Measurements from ENCODE around the gene SLC16A11. TPM values are rescaled to one million over a fixed set of nuclear protein-coding genes. Genes with fewer than 3 reads are reported as not detected.

Gene SLC16A11
- total RNA-seq, 4 donors from 2014 or later = 2.1 TPM; not detected in 3

DNA sequence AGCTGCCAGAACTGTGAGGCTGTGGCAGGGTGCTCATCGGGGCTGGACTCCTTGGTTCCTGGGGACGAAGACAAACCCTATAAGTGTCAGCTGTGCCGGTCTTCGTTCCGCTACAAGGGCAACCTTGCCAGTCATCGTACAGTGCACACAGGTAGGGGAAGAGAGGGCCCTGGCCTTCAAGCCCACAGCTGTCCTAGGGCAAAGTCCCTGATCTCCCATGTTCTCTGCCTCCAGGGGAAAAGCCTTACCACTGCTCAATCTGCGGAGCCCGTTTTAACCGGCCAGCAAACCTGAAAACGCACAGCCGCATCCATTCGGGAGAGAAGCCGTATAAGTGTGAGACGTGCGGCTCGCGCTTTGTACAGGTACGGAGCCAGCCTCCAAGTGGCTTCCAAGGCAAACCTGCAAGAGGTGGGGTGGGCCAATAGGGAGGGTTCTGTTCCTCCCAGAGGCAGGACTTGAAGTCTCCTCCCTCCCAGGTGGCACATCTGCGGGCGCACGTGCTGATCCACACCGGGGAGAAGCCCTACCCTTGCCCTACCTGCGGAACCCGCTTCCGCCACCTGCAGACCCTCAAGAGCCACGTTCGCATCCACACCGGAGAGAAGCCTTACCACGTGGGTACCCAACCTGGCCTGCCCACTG, 17.3 kb downstream of the SLC16A11 start:
- TF ChIP-seq, protein P1, sequence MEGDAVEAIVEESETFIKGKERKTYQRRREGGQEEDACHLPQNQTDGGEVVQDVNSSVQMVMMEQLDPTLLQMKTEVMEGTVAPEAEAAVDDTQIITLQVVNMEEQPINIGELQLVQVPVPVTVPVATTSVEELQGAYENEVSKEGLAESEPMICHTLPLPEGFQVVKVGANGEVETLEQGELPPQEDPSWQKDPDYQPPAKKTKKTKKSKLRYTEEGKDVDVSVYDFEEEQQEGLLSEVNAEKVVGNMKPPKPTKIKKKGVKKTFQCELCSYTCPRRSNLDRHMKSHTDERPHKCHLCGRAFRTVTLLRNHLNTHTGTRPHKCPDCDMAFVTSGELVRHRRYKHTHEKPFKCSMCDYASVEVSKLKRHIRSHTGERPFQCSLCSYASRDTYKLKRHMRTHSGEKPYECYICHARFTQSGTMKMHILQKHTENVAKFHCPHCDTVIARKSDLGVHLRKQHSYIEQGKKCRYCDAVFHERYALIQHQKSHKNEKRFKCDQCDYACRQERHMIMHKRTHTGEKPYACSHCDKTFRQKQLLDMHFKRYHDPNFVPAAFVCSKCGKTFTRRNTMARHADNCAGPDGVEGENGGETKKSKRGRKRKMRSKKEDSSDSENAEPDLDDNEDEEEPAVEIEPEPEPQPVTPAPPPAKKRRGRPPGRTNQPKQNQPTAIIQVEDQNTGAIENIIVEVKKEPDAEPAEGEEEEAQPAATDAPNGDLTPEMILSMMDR (IDR thresholded peaks at IDR 0.05; ENCODE audit: low read depth) = no peak

DNA sequence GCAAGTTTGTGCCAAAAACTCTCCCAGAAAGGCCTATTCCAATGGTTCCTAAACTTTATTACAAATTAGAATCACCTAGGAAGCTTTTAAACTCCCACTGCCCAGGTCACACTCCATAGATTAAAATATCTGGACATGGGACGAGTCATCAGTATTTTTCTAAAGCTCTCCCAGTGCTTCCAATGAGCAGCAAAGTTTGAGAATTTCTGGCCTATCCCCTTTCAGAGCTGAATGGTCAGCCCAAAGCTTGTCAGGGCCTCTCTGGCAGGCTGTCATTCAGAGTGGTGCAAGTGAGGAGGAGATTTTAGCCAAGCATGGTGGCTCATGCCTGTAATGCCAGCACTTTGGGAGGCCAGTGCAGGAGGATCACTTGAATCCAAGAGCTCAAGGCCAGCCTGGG, 18.6 kb downstream of the SLC16A11 start:
- TF ChIP-seq, protein P1 (IDR thresholded peaks at IDR 0.05; ENCODE audit: low read depth) = no peak

GRCh38 chr17:7024402-7024785, 19.5 kb downstream of the SLC16A11 start:
- TF ChIP-seq, protein P1 (IDR thresholded peaks at IDR 0.05; ENCODE audit: low read depth) = no peak

DNA sequence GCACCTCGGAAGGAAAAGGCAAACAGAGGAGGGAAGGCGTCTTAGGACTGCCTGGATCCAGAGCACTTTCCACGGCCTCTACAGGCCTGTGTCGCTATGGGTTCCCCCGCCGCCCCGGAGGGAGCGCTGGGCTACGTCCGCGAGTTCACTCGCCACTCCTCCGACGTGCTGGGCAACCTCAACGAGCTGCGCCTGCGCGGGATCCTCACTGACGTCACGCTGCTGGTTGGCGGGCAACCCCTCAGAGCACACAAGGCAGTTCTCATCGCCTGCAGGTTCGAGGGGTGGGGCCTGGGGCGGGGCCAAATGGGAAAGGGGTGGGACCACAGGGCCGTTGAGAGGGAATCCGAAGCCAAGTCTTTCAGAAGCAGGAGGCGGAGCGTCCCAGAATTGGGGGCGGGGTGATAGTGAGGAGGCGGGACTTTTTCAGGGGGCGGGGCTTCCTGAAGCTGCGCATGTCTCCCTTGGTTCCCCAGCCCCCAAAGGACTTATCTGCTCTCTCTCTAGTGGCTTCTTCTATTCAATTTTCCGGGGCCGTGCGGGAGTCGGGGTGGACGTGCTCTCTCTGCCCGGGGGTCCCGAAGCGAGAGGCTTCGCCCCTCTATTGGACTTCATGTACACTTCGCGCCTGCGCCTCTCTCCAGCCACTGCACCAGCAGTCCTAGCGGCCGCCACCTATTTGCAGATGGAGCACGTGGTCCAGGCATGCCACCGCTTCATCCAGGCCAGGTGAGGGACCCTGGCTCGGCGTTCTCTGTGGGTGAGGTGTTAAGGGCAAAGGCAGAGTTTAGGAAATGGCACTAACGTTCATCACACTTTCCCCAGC, 20.1 kb downstream of the SLC16A11 start:
- TF ChIP-seq, protein P1 (IDR thresholded peaks at IDR 0.05; ENCODE audit: low read depth) = no peak

DNA sequence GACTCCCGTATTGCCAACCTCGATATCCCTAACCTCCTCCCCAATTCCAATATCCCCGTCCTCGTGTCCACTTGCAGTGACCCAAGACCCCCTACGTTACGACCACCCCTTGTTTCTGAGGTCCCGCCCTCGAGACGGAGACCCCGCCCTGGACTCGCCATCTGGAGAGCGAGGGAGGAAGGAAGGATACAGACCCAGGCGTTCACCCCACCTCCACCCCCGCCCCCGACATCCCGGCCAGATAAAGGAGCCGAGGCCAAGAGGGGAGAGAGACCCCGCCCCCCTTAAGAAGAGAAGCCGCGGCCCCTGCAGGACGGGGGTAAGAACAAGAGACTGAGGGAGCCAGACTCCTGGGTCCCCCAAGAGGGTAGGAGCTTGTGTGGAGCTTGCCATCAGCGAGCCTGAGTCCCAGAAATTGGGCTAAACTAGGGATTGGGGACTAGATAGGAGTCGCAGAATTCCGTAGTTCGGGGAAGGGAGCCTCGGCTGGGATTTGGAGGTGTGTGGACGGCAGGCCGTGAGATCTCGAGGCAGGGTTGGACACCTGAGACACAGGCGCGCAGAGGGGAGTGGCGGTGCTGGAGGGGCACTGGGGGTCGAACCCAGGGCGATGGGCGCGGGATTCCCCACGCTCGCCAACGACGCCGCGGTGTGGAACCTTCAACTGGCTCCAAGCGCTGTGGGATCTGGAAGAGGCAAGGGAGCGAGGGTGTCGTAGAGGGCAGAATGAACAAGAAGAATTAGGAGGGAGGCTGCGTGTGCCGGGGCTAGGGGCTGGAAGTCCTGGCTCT, 20.9 kb downstream of the SLC16A11 start, which contains the start of gene BCL6B:
BCL6B (plus strand) TSS at position 270 of the 791 bp plus-strand sequence. CDS start 622 bp downstream, outside the sequence.
- TF ChIP-seq, protein P1 (IDR thresholded peaks at IDR 0.05; ENCODE audit: low read depth) = no peak

- TF ChIP-seq, protein P1 (IDR thresholded peaks at IDR 0.05; ENCODE audit: low read depth) = no peak
These were observed 21.7 kb downstream of the SLC16A11 start for GRCh38 chr17:7021993-7022778.

Data from subcutaneous adipose tissue (tissue), 4 donors.